ENCODE results near the gene NGF. TPM values are rescaled to one million over a fixed set of nuclear protein-coding genes. Genes with fewer than 3 reads are reported as not detected.

The NGF gene
- total RNA-seq, 4 donors from 2014 or later, result 4.5 TPM; not detected in 3

DNA sequence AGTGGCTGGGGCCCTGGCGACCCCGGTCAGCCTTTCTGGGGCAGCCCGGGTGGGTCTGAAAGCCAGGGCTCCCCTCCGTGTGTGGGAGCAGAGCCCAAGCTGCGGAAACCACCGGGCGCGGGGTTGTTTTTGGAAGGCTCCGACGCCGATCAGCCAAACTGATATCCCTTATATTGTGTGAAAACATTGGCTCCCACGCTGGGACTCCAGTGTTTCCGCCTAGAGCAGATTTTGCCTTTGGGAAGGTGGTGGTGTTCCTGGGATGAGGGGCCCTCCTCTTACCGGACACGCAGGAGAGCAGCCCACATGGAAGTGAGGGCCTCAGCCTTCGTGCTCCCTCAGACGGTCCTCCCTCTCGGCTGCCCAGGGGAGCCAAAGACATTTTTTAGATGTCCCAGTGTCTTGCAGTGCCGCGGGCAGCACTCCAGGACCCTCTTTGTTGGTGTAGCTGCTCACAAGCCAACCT lies 54.3 kb downstream of the NGF start:
- Histone ChIP-seq H3K27me3 (no peaks in the 10 kb centered on the region), H3K4me3 (no peak overlapping the region), H3K36me3 (no peaks in the 10 kb centered on the region), H3K9me3 (no peaks in the 10 kb centered on the region), H3K27ac (peak overlapping the region; percentile 56 to 72 (median 66)), H3K4me1 (no peaks in the 10 kb centered on the region)
- WGBS, 2 donors (ENCODE audit: low coverage in 1 of 2), result 94% methylated on average over 20 of the region's 20 CpGs; no CpG with 5 or more reads in 1 of the 2 donors
- no peak for DNase-seq
- in situ Hi-C loops (cut with MboI; ENCODE audit: low pct_ligation_motif_present in 1 of 4, low pct_unique_long_range_greater_than_20kb in 1 of 4, low sequenced_read_pairs in 3 of 4), result no loop called here
- TF ChIP-seq POLR2A (IDR thresholded peaks at IDR 0.05) (no peak), POLR2AphosphoS5 (IDR thresholded peaks at IDR 0.05) (no peak), EP300 (IDR thresholded peaks at IDR 0.05; ENCODE audit: low read depth) (no peak)
- TF ChIP-seq, protein P1, sequence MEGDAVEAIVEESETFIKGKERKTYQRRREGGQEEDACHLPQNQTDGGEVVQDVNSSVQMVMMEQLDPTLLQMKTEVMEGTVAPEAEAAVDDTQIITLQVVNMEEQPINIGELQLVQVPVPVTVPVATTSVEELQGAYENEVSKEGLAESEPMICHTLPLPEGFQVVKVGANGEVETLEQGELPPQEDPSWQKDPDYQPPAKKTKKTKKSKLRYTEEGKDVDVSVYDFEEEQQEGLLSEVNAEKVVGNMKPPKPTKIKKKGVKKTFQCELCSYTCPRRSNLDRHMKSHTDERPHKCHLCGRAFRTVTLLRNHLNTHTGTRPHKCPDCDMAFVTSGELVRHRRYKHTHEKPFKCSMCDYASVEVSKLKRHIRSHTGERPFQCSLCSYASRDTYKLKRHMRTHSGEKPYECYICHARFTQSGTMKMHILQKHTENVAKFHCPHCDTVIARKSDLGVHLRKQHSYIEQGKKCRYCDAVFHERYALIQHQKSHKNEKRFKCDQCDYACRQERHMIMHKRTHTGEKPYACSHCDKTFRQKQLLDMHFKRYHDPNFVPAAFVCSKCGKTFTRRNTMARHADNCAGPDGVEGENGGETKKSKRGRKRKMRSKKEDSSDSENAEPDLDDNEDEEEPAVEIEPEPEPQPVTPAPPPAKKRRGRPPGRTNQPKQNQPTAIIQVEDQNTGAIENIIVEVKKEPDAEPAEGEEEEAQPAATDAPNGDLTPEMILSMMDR (IDR thresholded peaks at IDR 0.05), result no peak
- intact Hi-C loops (cut with DNase I; ENCODE audit: low total_unique reads), result no loop called here

GRCh38 chr1:115283249-115283648 lies 54.8 kb downstream of the NGF start:
- peak overlapping the region; percentile 56 to 72 (median 66) for H3K27ac ChIP-seq
- no peak overlapping the region for H3K4me3 ChIP-seq
- H3K36me3 ChIP-seq, result no peaks in the 10 kb centered on the region
- DNase-seq, result no peak
- WGBS, 2 donors (ENCODE audit: low coverage in 1 of 2), result 94% methylated on average over 13 of the region's 13 CpGs; no CpG with 5 or more reads in 1 of the 2 donors
- no peaks in the 10 kb centered on the region for H3K4me1 ChIP-seq
- intact Hi-C loops (cut with DNase I; ENCODE audit: low total_unique reads) (no loop called here), in situ Hi-C loops (cut with MboI; ENCODE audit: low pct_ligation_motif_present in 1 of 4, low pct_unique_long_range_greater_than_20kb in 1 of 4, low sequenced_read_pairs in 3 of 4) (no loop called here)
- H3K27me3 ChIP-seq, result no peaks in the 10 kb centered on the region
- H3K9me3 ChIP-seq, result no peaks in the 10 kb centered on the region
- TF ChIP-seq POLR2A (IDR thresholded peaks at IDR 0.05) (no peak), EP300 (IDR thresholded peaks at IDR 0.05; ENCODE audit: low read depth) (no peak), POLR2AphosphoS5 (IDR thresholded peaks at IDR 0.05) (no peak)
- TF ChIP-seq, protein P1 (IDR thresholded peaks at IDR 0.05), result no peak

DNA sequence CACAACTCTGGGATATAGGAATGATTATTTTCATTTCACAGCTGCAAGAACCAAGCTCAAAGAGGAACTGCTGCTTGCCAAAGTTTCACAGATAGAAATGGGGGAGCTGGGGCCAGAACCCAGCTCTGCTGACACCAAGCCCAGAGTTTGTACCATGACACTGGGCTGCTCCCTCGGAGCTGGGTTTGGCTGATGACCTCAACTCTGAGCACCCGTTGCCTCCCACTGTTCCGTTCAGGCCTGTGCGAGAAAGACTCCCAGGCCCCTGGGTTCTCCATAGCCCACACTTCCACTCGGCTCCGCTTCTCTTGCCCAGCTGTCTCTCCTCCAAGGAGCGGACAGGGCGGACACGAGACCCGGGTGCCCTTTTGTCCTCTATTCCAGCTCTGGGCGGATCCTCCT lies 55.2 kb downstream of the NGF start:
- Histone ChIP-seq H3K4me3 (no peak overlapping the region), H3K4me1 (no peaks in the 10 kb centered on the region), H3K27ac (peak overlapping the region; percentile 1 to 72 (median 60)), H3K9me3 (no peaks in the 10 kb centered on the region), H3K36me3 (no peaks in the 10 kb centered on the region), H3K27me3 (no peaks in the 10 kb centered on the region)
- WGBS, 2 donors (ENCODE audit: low coverage in 1 of 2), result 70% methylated on average over 11 of the region's 11 CpGs; no CpG with 5 or more reads in 1 of the 2 donors
- TF ChIP-seq EP300 (IDR thresholded peaks at IDR 0.05; ENCODE audit: low read depth) (no peak), POLR2AphosphoS5 (IDR thresholded peaks at IDR 0.05) (no peak), POLR2A (IDR thresholded peaks at IDR 0.05) (no peak)
- TF ChIP-seq, protein P1 (IDR thresholded peaks at IDR 0.05), result no peak
- peak; percentile 19 for DNase-seq
- in situ Hi-C loops (cut with MboI; ENCODE audit: low pct_ligation_motif_present in 1 of 4, low pct_unique_long_range_greater_than_20kb in 1 of 4, low sequenced_read_pairs in 3 of 4) (no loop called here), intact Hi-C loops (cut with DNase I; ENCODE audit: low total_unique reads) (no loop called here)

DNA sequence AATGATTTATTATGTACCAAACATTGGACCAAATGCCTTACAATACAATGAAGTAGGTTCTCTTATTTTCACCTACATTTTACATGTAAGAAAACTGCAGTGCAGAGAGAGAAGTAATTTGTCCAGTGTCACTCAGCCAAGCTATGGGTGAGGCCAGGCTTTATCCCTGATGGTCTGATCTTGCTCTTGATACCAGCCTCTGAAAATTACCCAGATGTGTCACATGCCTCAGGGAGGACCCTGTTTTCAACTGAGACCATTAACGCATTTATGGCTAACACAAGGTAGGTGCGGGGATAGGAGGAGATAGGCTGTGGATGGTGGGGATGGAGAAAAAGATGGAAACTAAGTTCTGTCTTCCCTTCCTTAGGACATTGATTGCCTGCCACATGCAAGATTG lies 56.9 kb downstream of the NGF start:
- TF ChIP-seq POLR2AphosphoS5 (IDR thresholded peaks at IDR 0.05) (no peak), EP300 (IDR thresholded peaks at IDR 0.05; ENCODE audit: low read depth) (no peak), POLR2A (IDR thresholded peaks at IDR 0.05) (no peak)
- TF ChIP-seq, protein P1 (IDR thresholded peaks at IDR 0.05), result no peak
- Histone ChIP-seq H3K27ac (no peak overlapping the region), H3K4me3 (no peak overlapping the region), H3K4me1 (no peaks in the 10 kb centered on the region), H3K9me3 (peaks cover 5 to 9% of the 10 kb centered on the region in 2 donors), H3K27me3 (no peaks in the 10 kb centered on the region), H3K36me3 (no peaks in the 10 kb centered on the region)
- in situ Hi-C loops (cut with MboI; ENCODE audit: low pct_ligation_motif_present in 1 of 4, low pct_unique_long_range_greater_than_20kb in 1 of 4, low sequenced_read_pairs in 3 of 4) (no loop called here), intact Hi-C loops (cut with DNase I; ENCODE audit: low total_unique reads) (no loop called here)
- DNase-seq, result no peak
- 90 to 100% methylated on average over 2 of the region's 2 CpGs for WGBS, 2 donors (ENCODE audit: low coverage in 1 of 2)

Data from transverse colon (tissue), 4 donors.